Ishikawa (cell line): ENCODE measurements around the gene SCN8A.

ENCODE experiments used
- CEBPB ChIP-seq: IDR thresholded peaks from 2 replicates; pipeline ENCODE4 v1.6.1; 2012
- EP300 ChIP-seq: IDR thresholded peaks from 2 replicates; pipeline ENCODE4 v1.6.1; 2012; ENCODE audit warnings: borderline replicate concordance
- RAD21 ChIP-seq: IDR thresholded peaks from 2 replicates; pipeline ENCODE4 v1.6.1; 2012; ENCODE audit warnings: low read depth
- TAF1 ChIP-seq: IDR thresholded peaks from 2 replicates; pipeline ENCODE4 v1.6.1; 2012; ENCODE audit warnings: low read depth, mild to moderate bottlenecking
- YY1 ChIP-seq: IDR thresholded peaks from 2 replicates; pipeline ENCODE4 v1.6.1; 2012; ENCODE audit warnings: low read depth

DNA sequence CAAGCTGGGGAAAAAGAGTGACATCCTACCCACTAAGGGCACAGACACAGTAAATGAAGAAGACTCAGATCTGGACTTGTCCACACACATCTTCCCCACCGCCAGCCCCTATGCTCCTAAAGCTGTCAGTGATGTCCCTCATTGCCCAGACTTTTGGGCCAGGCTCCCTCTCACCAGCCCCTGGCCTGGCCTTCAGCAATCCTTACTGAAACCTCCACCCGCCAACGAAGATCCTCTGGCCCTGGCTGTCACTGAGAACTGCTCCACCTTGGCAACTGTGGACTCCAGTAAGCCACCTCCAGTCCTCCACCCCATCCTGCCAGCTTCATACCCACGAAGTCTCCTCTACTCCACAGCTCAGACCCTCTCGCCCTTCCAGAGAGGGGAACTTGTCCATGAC lies 234.2 kb downstream of the SCN8A start:
- TF ChIP-seq TAF1 = no peak
- no peak for TF ChIP-seq CEBPB
- no peak for TF ChIP-seq RAD21
- TF ChIP-seq YY1 = no peak
- no peak for TF ChIP-seq EP300
